ENCODE measurements around the gene TBC1D14.

- TF ChIP-seq, protein P1, sequence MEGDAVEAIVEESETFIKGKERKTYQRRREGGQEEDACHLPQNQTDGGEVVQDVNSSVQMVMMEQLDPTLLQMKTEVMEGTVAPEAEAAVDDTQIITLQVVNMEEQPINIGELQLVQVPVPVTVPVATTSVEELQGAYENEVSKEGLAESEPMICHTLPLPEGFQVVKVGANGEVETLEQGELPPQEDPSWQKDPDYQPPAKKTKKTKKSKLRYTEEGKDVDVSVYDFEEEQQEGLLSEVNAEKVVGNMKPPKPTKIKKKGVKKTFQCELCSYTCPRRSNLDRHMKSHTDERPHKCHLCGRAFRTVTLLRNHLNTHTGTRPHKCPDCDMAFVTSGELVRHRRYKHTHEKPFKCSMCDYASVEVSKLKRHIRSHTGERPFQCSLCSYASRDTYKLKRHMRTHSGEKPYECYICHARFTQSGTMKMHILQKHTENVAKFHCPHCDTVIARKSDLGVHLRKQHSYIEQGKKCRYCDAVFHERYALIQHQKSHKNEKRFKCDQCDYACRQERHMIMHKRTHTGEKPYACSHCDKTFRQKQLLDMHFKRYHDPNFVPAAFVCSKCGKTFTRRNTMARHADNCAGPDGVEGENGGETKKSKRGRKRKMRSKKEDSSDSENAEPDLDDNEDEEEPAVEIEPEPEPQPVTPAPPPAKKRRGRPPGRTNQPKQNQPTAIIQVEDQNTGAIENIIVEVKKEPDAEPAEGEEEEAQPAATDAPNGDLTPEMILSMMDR (IDR thresholded peaks at IDR 0.05), result no peak
- no peak for TF ChIP-seq POLR2A (IDR thresholded peaks at IDR 0.05)
Measured at GRCh38 chr4:7002336-7002735, 92.7 kb downstream of the TBC1D14 start.
